ENCODE measurements around the gene PTPRE.

Gene PTPRE

DNA sequence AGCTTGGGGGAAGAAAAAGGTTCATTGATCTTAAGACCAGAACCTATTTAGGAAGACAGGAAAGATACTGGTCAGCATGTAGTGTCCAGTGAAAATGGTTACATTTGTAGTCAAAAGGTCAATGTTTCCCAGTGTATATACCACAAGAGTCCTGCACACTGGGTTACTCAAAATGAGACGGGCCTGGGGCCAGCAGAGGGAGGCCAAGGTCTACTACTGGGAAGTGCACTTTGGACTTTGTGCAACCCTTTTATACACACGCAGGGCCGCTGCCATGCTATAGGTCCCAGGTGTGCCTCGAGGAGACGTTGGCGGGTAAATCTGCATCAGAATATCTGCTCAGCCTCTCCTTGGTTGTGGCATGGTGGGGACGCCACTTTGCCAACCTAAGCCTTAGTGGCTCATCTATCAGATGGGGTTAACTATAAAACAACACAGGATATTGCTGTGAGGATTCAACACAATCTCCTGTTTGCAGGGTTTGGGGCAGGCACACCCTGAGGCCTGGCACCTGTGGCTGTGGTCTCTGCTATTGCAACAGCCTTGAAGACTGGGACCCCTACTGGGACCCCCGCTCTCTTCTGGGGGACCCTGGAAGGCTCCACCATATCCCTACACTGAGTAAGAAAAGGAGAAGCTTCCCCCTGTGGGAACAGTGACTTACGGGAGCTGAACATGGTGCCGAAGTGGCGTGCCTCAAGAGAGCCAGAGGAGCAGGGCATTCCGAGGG lies 33.9 kb upstream of the PTPRE start:
- no peak for TF ChIP-seq FOXP2 (optimal IDR thresholded peaks at IDR 0.05; ENCODE audit: borderline replicate concordance, extremely low read depth, extremely low read length, insufficient read depth)
- no peak for TF ChIP-seq TAF1 (IDR thresholded peaks at IDR 0.05; ENCODE audit: borderline replicate concordance, insufficient read depth, low read length)
- TF ChIP-seq POLR2AphosphoS5 (IDR thresholded peaks at IDR 0.05; ENCODE audit: low read depth, low read length), result no peak
- no peak for TF ChIP-seq SIN3A (IDR thresholded peaks at IDR 0.05; ENCODE audit: borderline replicate concordance, insufficient read depth, low read length)
- TF ChIP-seq, protein P1, sequence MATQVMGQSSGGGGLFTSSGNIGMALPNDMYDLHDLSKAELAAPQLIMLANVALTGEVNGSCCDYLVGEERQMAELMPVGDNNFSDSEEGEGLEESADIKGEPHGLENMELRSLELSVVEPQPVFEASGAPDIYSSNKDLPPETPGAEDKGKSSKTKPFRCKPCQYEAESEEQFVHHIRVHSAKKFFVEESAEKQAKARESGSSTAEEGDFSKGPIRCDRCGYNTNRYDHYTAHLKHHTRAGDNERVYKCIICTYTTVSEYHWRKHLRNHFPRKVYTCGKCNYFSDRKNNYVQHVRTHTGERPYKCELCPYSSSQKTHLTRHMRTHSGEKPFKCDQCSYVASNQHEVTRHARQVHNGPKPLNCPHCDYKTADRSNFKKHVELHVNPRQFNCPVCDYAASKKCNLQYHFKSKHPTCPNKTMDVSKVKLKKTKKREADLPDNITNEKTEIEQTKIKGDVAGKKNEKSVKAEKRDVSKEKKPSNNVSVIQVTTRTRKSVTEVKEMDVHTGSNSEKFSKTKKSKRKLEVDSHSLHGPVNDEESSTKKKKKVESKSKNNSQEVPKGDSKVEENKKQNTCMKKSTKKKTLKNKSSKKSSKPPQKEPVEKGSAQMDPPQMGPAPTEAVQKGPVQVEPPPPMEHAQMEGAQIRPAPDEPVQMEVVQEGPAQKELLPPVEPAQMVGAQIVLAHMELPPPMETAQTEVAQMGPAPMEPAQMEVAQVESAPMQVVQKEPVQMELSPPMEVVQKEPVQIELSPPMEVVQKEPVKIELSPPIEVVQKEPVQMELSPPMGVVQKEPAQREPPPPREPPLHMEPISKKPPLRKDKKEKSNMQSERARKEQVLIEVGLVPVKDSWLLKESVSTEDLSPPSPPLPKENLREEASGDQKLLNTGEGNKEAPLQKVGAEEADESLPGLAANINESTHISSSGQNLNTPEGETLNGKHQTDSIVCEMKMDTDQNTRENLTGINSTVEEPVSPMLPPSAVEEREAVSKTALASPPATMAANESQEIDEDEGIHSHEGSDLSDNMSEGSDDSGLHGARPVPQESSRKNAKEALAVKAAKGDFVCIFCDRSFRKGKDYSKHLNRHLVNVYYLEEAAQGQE (IDR thresholded peaks at IDR 0.05; ENCODE audit: insufficient read depth in 1 of 2, low read depth in 2 of 2, low read length in 2 of 2), result no peak

DNA sequence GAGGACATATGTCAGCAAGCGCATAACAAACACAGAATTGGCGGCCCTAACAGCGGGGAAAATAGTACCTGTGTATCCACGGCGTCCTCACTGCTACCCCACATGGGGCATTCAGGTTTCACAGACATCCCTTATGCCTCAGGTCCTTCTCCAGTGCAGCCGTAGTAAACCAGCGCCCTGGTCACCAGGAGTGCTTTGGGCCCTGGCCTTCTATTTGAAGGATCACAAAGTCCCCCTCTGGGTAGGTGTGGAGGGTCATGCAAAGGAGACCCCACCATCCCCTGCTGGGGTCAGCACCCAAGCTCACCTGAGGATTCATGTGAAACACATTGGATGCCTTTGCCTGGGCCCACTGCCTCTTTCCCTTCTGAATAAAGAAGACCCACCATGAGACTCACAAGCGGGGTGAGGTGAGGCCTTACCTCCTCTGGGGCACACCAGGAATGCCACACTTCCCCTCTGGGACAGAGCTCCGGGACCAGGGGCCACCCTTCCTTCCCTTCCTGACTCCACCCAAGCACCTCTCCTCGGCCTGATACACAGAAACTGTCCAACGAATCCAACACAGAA lies 32.9 kb upstream of the PTPRE start:
- TF ChIP-seq SIN3A (IDR thresholded peaks at IDR 0.05; ENCODE audit: borderline replicate concordance, insufficient read depth, low read length) (no peak), FOXP2 (optimal IDR thresholded peaks at IDR 0.05; ENCODE audit: borderline replicate concordance, extremely low read depth, extremely low read length, insufficient read depth) (no peak), TAF1 (IDR thresholded peaks at IDR 0.05; ENCODE audit: borderline replicate concordance, insufficient read depth, low read length) (no peak), POLR2AphosphoS5 (IDR thresholded peaks at IDR 0.05; ENCODE audit: low read depth, low read length) (no peak)
- TF ChIP-seq, protein P1 (IDR thresholded peaks at IDR 0.05; ENCODE audit: insufficient read depth in 1 of 2, low read depth in 2 of 2, low read length in 2 of 2), result no peak

DNA sequence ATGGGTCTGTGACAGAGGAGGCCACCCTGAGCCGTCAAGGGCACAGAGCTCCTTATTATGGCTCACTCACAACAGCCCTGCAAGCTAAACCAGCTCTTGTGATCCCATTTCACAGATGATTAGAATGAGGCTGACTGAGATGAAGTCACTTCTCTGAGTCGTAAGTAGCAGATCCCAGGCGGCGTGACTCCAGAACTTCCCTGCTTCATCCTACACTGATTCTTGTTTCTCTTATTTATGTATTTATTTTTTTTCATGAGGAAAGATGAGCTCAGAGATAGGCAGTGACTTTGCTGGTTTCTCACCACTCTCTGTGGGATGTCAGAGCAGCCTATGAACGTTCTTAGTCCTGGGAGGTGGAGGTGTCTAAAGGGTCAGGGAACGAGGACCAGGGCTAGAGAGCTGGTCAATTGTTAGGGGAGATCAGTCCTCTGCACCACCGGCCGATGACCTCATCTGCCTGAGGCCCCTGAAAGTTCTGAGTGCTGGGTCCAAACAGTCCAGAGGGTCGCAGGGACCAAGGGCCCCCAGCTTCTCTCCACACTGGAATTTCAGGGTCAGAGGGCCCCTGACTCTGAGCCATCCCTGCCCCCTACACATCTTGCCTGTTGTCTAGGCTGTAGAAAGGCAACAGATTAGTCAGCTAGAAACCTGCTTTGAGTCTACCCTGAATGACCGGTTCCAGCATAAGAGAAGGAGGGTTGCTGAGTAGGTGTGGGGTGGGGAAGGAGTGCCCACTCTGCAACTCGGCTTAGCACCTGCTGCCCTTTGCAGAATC lies 32.0 kb upstream of the PTPRE start:
- TF ChIP-seq SIN3A (IDR thresholded peaks at IDR 0.05; ENCODE audit: borderline replicate concordance, insufficient read depth, low read length) (no peak), POLR2AphosphoS5 (IDR thresholded peaks at IDR 0.05; ENCODE audit: low read depth, low read length) (no peak), TAF1 (IDR thresholded peaks at IDR 0.05; ENCODE audit: borderline replicate concordance, insufficient read depth, low read length) (no peak), FOXP2 (optimal IDR thresholded peaks at IDR 0.05; ENCODE audit: borderline replicate concordance, extremely low read depth, extremely low read length, insufficient read depth) (no peak)
- TF ChIP-seq, protein P1 (IDR thresholded peaks at IDR 0.05; ENCODE audit: insufficient read depth in 1 of 2, low read depth in 2 of 2, low read length in 2 of 2), result no peak

DNA sequence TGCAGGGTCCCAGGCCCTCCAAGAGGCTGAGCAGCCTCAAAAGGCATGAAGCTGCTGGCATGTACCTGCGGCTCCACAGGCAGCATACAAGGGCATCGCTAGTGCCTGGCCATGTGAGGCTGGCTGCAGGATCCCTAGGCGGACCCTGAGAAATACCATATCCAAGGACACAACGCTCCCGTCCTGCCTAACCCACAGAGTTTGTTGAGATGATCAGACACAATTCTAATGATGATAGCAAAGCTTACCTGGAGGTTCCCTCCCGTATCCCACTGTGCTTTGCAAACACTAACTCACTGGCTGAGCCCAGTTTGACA lies 31.5 kb upstream of the PTPRE start:
- TF ChIP-seq FOXP2 (optimal IDR thresholded peaks at IDR 0.05; ENCODE audit: borderline replicate concordance, extremely low read depth, extremely low read length, insufficient read depth), result no peak
- TF ChIP-seq, protein P1 (IDR thresholded peaks at IDR 0.05; ENCODE audit: insufficient read depth in 1 of 2, low read depth in 2 of 2, low read length in 2 of 2), result no peak
- no peak for TF ChIP-seq SIN3A (IDR thresholded peaks at IDR 0.05; ENCODE audit: borderline replicate concordance, insufficient read depth, low read length)
- TF ChIP-seq POLR2AphosphoS5 (IDR thresholded peaks at IDR 0.05; ENCODE audit: low read depth, low read length), result no peak
- TF ChIP-seq TAF1 (IDR thresholded peaks at IDR 0.05; ENCODE audit: borderline replicate concordance, insufficient read depth, low read length), result no peak

All from PFSK-1 (cell line).